ENCODE measurements around the gene EDC3. TPM values are rescaled to one million over a fixed set of nuclear protein-coding genes. Genes with fewer than 3 reads are reported as not detected.
"Not testable (repeated sequence)": the region's sequence is repeated elsewhere in the genome, so short reads cannot be mapped to it uniquely, and the experiment has no call there.

Gene EDC3
- polyA plus RNA-seq, 1 donor from 2014 or later = 12.9 TPM

DNA sequence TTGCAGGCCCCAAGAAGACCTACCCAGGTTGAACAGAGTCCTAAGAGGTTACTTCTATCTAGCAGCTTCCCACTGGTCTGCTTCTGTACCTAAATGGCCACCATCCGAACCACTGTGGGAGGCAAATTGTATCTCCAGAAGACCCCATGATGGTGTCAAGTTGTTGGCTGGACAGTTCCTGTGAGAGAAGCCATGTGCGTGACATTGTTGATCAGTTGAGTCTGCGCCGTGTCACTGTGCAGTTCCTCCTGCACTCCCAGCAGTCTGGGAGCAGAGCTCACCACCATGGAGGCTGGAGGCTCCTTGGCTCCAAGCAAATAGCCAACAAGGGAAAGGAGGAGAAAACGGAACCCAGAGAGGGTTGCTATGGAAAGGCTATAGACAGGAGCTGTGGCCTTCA lies 37.0 kb upstream of the EDC3 start:
- TF ChIP-seq TAF1 (IDR thresholded peaks at IDR 0.05; ENCODE audit: low read depth) = no peak
- no peak for TF ChIP-seq SMC3 (conservative IDR thresholded peaks at IDR 0.05; ENCODE audit: poor library complexity)
- no peak for TF ChIP-seq EZH2 (IDR thresholded peaks at IDR 0.05; ENCODE audit: borderline replicate concordance, insufficient read depth, low read length, poor library complexity, severe bottlenecking)
- TF ChIP-seq EP300 (conservative IDR thresholded peaks at IDR 0.05; ENCODE audit: poor library complexity, severe bottlenecking) = no peak
- no peak for TF ChIP-seq POLR2AphosphoS5 (IDR thresholded peaks at IDR 0.05)
- TF ChIP-seq RAD21 (conservative IDR thresholded peaks at IDR 0.05) = no peak
- TF ChIP-seq, protein P1, sequence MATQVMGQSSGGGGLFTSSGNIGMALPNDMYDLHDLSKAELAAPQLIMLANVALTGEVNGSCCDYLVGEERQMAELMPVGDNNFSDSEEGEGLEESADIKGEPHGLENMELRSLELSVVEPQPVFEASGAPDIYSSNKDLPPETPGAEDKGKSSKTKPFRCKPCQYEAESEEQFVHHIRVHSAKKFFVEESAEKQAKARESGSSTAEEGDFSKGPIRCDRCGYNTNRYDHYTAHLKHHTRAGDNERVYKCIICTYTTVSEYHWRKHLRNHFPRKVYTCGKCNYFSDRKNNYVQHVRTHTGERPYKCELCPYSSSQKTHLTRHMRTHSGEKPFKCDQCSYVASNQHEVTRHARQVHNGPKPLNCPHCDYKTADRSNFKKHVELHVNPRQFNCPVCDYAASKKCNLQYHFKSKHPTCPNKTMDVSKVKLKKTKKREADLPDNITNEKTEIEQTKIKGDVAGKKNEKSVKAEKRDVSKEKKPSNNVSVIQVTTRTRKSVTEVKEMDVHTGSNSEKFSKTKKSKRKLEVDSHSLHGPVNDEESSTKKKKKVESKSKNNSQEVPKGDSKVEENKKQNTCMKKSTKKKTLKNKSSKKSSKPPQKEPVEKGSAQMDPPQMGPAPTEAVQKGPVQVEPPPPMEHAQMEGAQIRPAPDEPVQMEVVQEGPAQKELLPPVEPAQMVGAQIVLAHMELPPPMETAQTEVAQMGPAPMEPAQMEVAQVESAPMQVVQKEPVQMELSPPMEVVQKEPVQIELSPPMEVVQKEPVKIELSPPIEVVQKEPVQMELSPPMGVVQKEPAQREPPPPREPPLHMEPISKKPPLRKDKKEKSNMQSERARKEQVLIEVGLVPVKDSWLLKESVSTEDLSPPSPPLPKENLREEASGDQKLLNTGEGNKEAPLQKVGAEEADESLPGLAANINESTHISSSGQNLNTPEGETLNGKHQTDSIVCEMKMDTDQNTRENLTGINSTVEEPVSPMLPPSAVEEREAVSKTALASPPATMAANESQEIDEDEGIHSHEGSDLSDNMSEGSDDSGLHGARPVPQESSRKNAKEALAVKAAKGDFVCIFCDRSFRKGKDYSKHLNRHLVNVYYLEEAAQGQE (IDR thresholded peaks at IDR 0.05; ENCODE audit: borderline replicate concordance) = no peak
- TF ChIP-seq, protein P2, sequence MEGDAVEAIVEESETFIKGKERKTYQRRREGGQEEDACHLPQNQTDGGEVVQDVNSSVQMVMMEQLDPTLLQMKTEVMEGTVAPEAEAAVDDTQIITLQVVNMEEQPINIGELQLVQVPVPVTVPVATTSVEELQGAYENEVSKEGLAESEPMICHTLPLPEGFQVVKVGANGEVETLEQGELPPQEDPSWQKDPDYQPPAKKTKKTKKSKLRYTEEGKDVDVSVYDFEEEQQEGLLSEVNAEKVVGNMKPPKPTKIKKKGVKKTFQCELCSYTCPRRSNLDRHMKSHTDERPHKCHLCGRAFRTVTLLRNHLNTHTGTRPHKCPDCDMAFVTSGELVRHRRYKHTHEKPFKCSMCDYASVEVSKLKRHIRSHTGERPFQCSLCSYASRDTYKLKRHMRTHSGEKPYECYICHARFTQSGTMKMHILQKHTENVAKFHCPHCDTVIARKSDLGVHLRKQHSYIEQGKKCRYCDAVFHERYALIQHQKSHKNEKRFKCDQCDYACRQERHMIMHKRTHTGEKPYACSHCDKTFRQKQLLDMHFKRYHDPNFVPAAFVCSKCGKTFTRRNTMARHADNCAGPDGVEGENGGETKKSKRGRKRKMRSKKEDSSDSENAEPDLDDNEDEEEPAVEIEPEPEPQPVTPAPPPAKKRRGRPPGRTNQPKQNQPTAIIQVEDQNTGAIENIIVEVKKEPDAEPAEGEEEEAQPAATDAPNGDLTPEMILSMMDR (IDR thresholded peaks at IDR 0.05; ENCODE audit: poor library complexity, severe bottlenecking) = no peak
- no peak for TF ChIP-seq MXI1 (conservative IDR thresholded peaks at IDR 0.05; ENCODE audit: poor library complexity, severe bottlenecking)
- no peaks in the 10 kb centered on the region for H3K36me3 ChIP-seq (ENCODE audit: insufficient read depth, low read length)
- H3K27me3 ChIP-seq (ENCODE audit: insufficient read depth, low read depth, low read length) = no peaks in the 10 kb centered on the region
- no peak overlapping the region for H3K4me2 ChIP-seq (ENCODE audit: low read length)
- H3K27ac ChIP-seq (ENCODE audit: low read length) = no peak overlapping the region
- H3K9me2 ChIP-seq (ENCODE audit: insufficient read depth, low read length) = no peaks in the 10 kb centered on the region
- no peak overlapping the region for H2AFZ ChIP-seq (ENCODE audit: low read depth, low read length)
- no peaks in the 10 kb centered on the region for H3F3A ChIP-seq (ENCODE audit: insufficient read depth, low read length, poor library complexity, severe bottlenecking)
- no peak overlapping the region for H3K4me3 ChIP-seq (ENCODE audit: low read length)
- no peak overlapping the region for H3K9ac ChIP-seq (ENCODE audit: low read length)
- H4K20me1 ChIP-seq (ENCODE audit: insufficient read depth) = no peaks in the 10 kb centered on the region
- no peaks in the 10 kb centered on the region for H3K79me2 ChIP-seq (replicated peaks; ENCODE audit: insufficient read depth, low read length)
- H3K9me3 ChIP-seq (ENCODE audit: low read length) = no peaks in the 10 kb centered on the region

GRCh38 chr15:74730619-74731316 lies 34.9 kb upstream of the EDC3 start:
- TF ChIP-seq EZH2 (IDR thresholded peaks at IDR 0.05; ENCODE audit: borderline replicate concordance, insufficient read depth, low read length, poor library complexity, severe bottlenecking) = no peak
- TF ChIP-seq, protein P1 (IDR thresholded peaks at IDR 0.05; ENCODE audit: borderline replicate concordance) = no peak
- TF ChIP-seq POLR2AphosphoS5 (IDR thresholded peaks at IDR 0.05) = no peak
- TF ChIP-seq, protein P2 (IDR thresholded peaks at IDR 0.05; ENCODE audit: poor library complexity, severe bottlenecking) = no peak
- no peak for TF ChIP-seq TAF1 (IDR thresholded peaks at IDR 0.05; ENCODE audit: low read depth)
- TF ChIP-seq MXI1 (conservative IDR thresholded peaks at IDR 0.05; ENCODE audit: poor library complexity, severe bottlenecking) = no peak
- no peak for TF ChIP-seq RAD21 (conservative IDR thresholded peaks at IDR 0.05)
- no peak for TF ChIP-seq SMC3 (conservative IDR thresholded peaks at IDR 0.05; ENCODE audit: poor library complexity)
- no peak for TF ChIP-seq EP300 (conservative IDR thresholded peaks at IDR 0.05; ENCODE audit: poor library complexity, severe bottlenecking)
- Histone ChIP-seq H3K4me3 (ENCODE audit: low read length) (no peak overlapping the region), H3K79me2 (replicated peaks; ENCODE audit: insufficient read depth, low read length) (no peaks in the 10 kb centered on the region), H3K4me2 (ENCODE audit: low read length) (no peak overlapping the region), H3K9me2 (ENCODE audit: insufficient read depth, low read length) (no peaks in the 10 kb centered on the region), H3K9ac (ENCODE audit: low read length) (no peak overlapping the region), H3K27ac (ENCODE audit: low read length) (no peak overlapping the region), H3F3A (ENCODE audit: insufficient read depth, low read length, poor library complexity, severe bottlenecking) (no peaks in the 10 kb centered on the region), H3K27me3 (ENCODE audit: insufficient read depth, low read depth, low read length) (peaks cover 13% of the 10 kb centered on the region), H4K20me1 (ENCODE audit: insufficient read depth) (no peaks in the 10 kb centered on the region), H3K9me3 (ENCODE audit: low read length) (no peaks in the 10 kb centered on the region), H3K36me3 (ENCODE audit: insufficient read depth, low read length) (no peaks in the 10 kb centered on the region), H2AFZ (ENCODE audit: low read depth, low read length) (no peak overlapping the region)

- not testable (repeated sequence) for H3K4me2 ChIP-seq (ENCODE audit: low read length); H3K9me3 ChIP-seq (ENCODE audit: low read length); H3K4me3 ChIP-seq (ENCODE audit: low read length); H2AFZ ChIP-seq (ENCODE audit: low read depth, low read length); H3K9ac ChIP-seq (ENCODE audit: low read length); H3K79me2 ChIP-seq (replicated peaks; ENCODE audit: insufficient read depth, low read length); H4K20me1 ChIP-seq (ENCODE audit: insufficient read depth); H3K27ac ChIP-seq (ENCODE audit: low read length); H3F3A ChIP-seq (ENCODE audit: insufficient read depth, low read length, poor library complexity, severe bottlenecking); H3K36me3 ChIP-seq (ENCODE audit: insufficient read depth, low read length); H3K9me2 ChIP-seq (ENCODE audit: insufficient read depth, low read length)
- peaks cover 15% of the 10 kb centered on the region for H3K27me3 ChIP-seq (ENCODE audit: insufficient read depth, low read depth, low read length)
These were observed 33.5 kb upstream of the EDC3 start for GRCh38 chr15:74729372-74729771.

Data from neural cell (in vitro differentiated cells).